Measurements from ENCODE around the gene NAALAD2. TPM values are rescaled to one million over a fixed set of nuclear protein-coding genes. Genes with fewer than 3 reads are reported as not detected.
"Not testable (repeated sequence)": the region's sequence is repeated elsewhere in the genome, so short reads cannot be mapped to it uniquely, and the experiment has no call there.

Gene NAALAD2
- total RNA-seq, 1 experiment from 2014 or later = 0.29 TPM

DNA sequence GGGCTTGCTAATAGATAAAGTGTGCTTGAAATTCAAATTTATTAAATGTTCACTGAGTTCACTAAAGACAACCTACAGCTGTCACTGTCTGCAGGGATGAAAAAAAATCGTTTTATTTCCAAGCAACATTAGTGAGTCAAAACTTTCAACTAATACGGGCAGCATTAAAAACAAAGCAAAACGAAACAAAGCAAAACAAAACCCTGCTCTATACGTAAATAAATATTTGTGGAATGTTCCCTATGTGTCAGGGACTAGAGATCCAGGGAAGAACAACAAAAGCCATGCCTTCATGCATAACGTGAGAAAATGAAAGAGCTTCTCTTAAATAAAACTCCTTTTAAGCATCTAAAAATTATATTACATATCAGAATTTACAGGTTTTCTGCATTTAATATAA, 553 bp downstream of the NAALAD2 start:
- H3K27ac ChIP-seq (ENCODE audit: low read length) = no peak overlapping the region
- no TSS peak for BruUV-seq (replicated peaks)
- no peak for TF ChIP-seq EZH2 (IDR thresholded peaks at IDR 0.05; ENCODE audit: low read length, unreplicated experiment)
- TF ChIP-seq, protein P1, sequence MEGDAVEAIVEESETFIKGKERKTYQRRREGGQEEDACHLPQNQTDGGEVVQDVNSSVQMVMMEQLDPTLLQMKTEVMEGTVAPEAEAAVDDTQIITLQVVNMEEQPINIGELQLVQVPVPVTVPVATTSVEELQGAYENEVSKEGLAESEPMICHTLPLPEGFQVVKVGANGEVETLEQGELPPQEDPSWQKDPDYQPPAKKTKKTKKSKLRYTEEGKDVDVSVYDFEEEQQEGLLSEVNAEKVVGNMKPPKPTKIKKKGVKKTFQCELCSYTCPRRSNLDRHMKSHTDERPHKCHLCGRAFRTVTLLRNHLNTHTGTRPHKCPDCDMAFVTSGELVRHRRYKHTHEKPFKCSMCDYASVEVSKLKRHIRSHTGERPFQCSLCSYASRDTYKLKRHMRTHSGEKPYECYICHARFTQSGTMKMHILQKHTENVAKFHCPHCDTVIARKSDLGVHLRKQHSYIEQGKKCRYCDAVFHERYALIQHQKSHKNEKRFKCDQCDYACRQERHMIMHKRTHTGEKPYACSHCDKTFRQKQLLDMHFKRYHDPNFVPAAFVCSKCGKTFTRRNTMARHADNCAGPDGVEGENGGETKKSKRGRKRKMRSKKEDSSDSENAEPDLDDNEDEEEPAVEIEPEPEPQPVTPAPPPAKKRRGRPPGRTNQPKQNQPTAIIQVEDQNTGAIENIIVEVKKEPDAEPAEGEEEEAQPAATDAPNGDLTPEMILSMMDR (conservative IDR thresholded peaks at IDR 0.05; ENCODE audit: low read depth, low read length) = no peak
- TF ChIP-seq EZH2phosphoT487 (IDR thresholded peaks at IDR 0.05; ENCODE audit: borderline replicate concordance, low read length) = no peak
- H3K9me2 ChIP-seq (replicated peaks; ENCODE audit: low read length) = no peaks in the 10 kb centered on the region
- peaks cover 45% of the 10 kb centered on the region for H3K27me3 ChIP-seq (ENCODE audit: low read length)
- no peaks in the 10 kb centered on the region for H3K4me1 ChIP-seq (ENCODE audit: insufficient read depth, low read length)
- peak overlapping the region; percentile 56 for H3K4me2 ChIP-seq (ENCODE audit: low read length)
- peak overlapping the region; percentile 50 for H3K4me3 ChIP-seq (ENCODE audit: low read length)
- no peak for ATAC-seq
- CTCF ChIA-PET = no interaction called here
- intact Hi-C loops (cut with micrococcal nuclease) = no loop called here
- H4K20me1 ChIP-seq (ENCODE audit: low read length) = no peaks in the 10 kb centered on the region
- H3K36me3 ChIP-seq (ENCODE audit: low read depth, low read length) = no peaks in the 10 kb centered on the region
- H3K79me2 ChIP-seq (ENCODE audit: low read length) = no peaks in the 10 kb centered on the region
- POLR2A ChIA-PET (ENCODE audit: unreplicated experiment) = interaction anchor here (0.6 kb wide), 1 partner anchor 103 kb away, joined by 3 read pairs; no protein-coding TSS in a partner anchor
- no peak overlapping the region for H2AFZ ChIP-seq (ENCODE audit: low read length)
- no peak overlapping the region for H3K9ac ChIP-seq (ENCODE audit: low read length)
- no peaks in the 10 kb centered on the region for H3K9me3 ChIP-seq (ENCODE audit: low read length)
- H3F3A ChIP-seq (ENCODE audit: low read length, unreplicated experiment) = no peaks in the 10 kb centered on the region
- DNase-seq = no peak

DNA sequence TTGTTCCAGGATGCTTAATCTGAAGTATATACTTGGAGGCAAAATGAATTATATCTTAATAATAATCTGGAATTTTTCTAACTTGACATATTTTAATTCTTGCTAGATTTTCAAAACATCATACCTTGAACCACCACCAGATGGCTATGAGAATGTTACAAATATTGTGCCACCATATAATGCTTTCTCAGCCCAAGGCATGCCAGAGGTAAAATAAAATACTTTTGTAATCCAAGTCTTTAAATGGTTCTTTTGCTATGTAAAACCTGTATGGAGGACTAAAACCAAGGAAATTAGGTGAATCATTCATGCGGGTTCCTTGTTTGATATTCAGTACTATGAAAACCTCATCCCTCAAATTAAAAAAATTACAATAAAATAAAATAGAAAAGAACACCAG, 14.4 kb downstream of the NAALAD2 start:
- Histone ChIP-seq H3K4me1 (ENCODE audit: insufficient read depth, low read length) (no peaks in the 10 kb centered on the region), H3K4me3 (ENCODE audit: low read length) (no peak overlapping the region), H3F3A (ENCODE audit: low read length, unreplicated experiment) (no peaks in the 10 kb centered on the region), H3K9ac (ENCODE audit: low read length) (no peak overlapping the region), H3K9me2 (replicated peaks; ENCODE audit: low read length) (no peaks in the 10 kb centered on the region), H4K20me1 (ENCODE audit: low read length) (no peaks in the 10 kb centered on the region), H3K79me2 (ENCODE audit: low read length) (no peaks in the 10 kb centered on the region), H3K27ac (ENCODE audit: low read length) (no peak overlapping the region), H3K36me3 (ENCODE audit: low read depth, low read length) (no peaks in the 10 kb centered on the region), H3K27me3 (ENCODE audit: low read length) (peaks cover 26% of the 10 kb centered on the region), H2AFZ (ENCODE audit: low read length) (no peak overlapping the region), H3K4me2 (ENCODE audit: low read length) (no peak overlapping the region), H3K9me3 (ENCODE audit: low read length) (no peaks in the 10 kb centered on the region)
- no TSS peak for BruUV-seq (replicated peaks)
- intact Hi-C loops (cut with micrococcal nuclease) = no loop called here
- TF ChIP-seq, protein P1 (conservative IDR thresholded peaks at IDR 0.05; ENCODE audit: low read depth, low read length) = peak; percentile 45; the same call in 1 of the 2 replicates
- TF ChIP-seq EZH2 (IDR thresholded peaks at IDR 0.05; ENCODE audit: low read length, unreplicated experiment) (no peak), EZH2phosphoT487 (IDR thresholded peaks at IDR 0.05; ENCODE audit: borderline replicate concordance, low read length) (no peak)
- DNase-seq = peak; percentile 16
- ChIA-PET POLR2A (ENCODE audit: unreplicated experiment) (no interaction called here), CTCF (no interaction called here)
- ATAC-seq = no peak

DNA sequence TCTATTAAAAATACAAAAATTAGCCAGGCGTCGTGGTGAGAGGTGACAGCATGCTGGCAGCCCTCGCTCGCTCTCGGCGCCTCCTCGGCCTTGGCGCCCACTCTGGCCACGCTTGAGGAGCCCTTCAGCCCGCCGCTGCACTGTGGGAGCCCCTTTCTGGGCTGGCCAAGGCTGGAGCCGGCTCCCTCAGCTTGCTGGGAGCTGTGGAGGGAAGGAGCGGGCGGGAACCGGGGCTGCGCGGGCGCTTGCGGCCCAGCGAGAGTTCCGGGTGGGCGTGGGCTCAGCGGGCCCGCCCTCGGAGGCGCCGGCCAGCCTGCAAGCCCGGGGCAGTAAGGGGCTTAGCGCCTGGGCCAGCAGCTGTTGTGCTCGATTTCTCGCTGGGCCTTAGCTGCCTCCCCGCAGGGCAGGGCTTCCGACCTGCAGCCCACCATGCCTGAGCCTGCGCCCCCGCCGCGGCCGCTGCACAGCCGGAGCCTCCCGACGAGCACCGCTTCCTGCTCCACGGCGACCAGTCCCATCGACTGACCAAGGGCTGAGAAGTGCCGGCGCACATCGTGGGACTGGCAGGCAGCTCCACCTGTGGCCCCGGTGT, 32.6 kb downstream of the NAALAD2 start:
- H3K9me3 ChIP-seq (ENCODE audit: low read length); ATAC-seq; H3K4me3 ChIP-seq (ENCODE audit: low read length); H3K4me2 ChIP-seq (ENCODE audit: low read length); H3K9ac ChIP-seq (ENCODE audit: low read length); intact Hi-C loops (cut with micrococcal nuclease); H2AFZ ChIP-seq (ENCODE audit: low read length); H3K27ac ChIP-seq (ENCODE audit: low read length); H3K9me2 ChIP-seq (replicated peaks; ENCODE audit: low read length); POLR2A ChIA-PET (ENCODE audit: unreplicated experiment); DNase-seq; H3K79me2 ChIP-seq (ENCODE audit: low read length); BruUV-seq (replicated peaks); CTCF ChIA-PET; H3K36me3 ChIP-seq (ENCODE audit: low read depth, low read length); H3F3A ChIP-seq (ENCODE audit: low read length, unreplicated experiment); H4K20me1 ChIP-seq (ENCODE audit: low read length); H3K4me1 ChIP-seq (ENCODE audit: insufficient read depth, low read length): not testable (repeated sequence)
- peaks cover 17% of the 10 kb centered on the region for H3K27me3 ChIP-seq (ENCODE audit: low read length)

DNA sequence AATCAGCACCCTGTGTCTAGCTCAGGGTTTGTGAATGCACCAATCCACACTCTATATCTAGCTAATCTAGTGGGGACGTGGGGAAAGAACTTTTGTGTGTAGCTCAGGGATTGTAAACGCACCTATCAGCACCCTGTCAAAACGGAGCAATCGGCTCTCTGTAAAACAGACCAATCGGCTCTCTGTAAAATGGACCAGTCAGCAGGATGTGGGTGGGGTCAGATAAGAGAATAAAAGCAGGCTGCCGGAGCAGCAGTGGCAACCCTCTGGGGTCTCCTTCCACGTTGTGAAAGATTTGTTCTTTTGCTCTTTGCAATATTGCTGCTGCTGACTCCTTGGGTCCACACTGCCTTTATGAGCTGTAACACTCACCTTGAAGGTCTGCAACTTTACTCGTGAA, 33.2 kb downstream of the NAALAD2 start:
- H3K9me3 ChIP-seq (ENCODE audit: low read length); H3K4me1 ChIP-seq (ENCODE audit: insufficient read depth, low read length); H3K27ac ChIP-seq (ENCODE audit: low read length); H2AFZ ChIP-seq (ENCODE audit: low read length); POLR2A ChIA-PET (ENCODE audit: unreplicated experiment); H3K9me2 ChIP-seq (replicated peaks; ENCODE audit: low read length); H3K4me3 ChIP-seq (ENCODE audit: low read length); ATAC-seq; intact Hi-C loops (cut with micrococcal nuclease); DNase-seq; H3K36me3 ChIP-seq (ENCODE audit: low read depth, low read length); H4K20me1 ChIP-seq (ENCODE audit: low read length); H3F3A ChIP-seq (ENCODE audit: low read length, unreplicated experiment); H3K4me2 ChIP-seq (ENCODE audit: low read length); CTCF ChIA-PET; BruUV-seq (replicated peaks); H3K9ac ChIP-seq (ENCODE audit: low read length); H3K79me2 ChIP-seq (ENCODE audit: low read length): not testable (repeated sequence)
- H3K27me3 ChIP-seq (ENCODE audit: low read length) = peaks cover 21% of the 10 kb centered on the region; the same call in 1 of the 2 replicates

Measured in PC-3 (cell line).